H1 (cell line): ENCODE data around the gene ZBTB18.
"Not testable (repeated sequence)": the region's sequence is repeated elsewhere in the genome, so short reads cannot be mapped to it uniquely, and the experiment has no call there.

Experiments used
- CHD1 ChIP-seq: IDR thresholded peaks from 2 replicates; pipeline ENCODE4 v1.6.1; 2012; ENCODE audit warnings: low read depth, low read length, improper control_type of control experiment
- NRF1 ChIP-seq: IDR thresholded peaks from 2 replicates; pipeline ENCODE4 v1.6.1; 2011; ENCODE audit warnings: mild to moderate bottlenecking, low read depth, low read length, improper control_type of control experiment
- POLR2A ChIP-seq, 2 experiments: IDR thresholded peaks; 1 replicate in 1 of 2; 2 replicates in 1 of 2; pipeline ENCODE4 v1.6.1; 2011; ENCODE audit warnings: low read depth in 2 of 2, low read length in 2 of 2, mild to moderate bottlenecking in 2 of 2; ENCODE audit errors: control extremely low read depth in 1 of 2
- RFX5 ChIP-seq: IDR thresholded peaks from 2 replicates; pipeline ENCODE4 v1.6.1; 2011; ENCODE audit warnings: low read depth, low read length, improper control_type of control experiment, borderline replicate concordance
- TF ChIP-seq, protein P1 (sequence below), 3 experiments: IDR thresholded peaks; 1 replicate in 2 of 3; 2 replicates in 1 of 3; pipeline versions ENCODE4 v1.5.1 to v1.6.1; 2011; ENCODE audit warnings: low read length in 3 of 3, mild to moderate bottlenecking in 3 of 3, inconsistent platforms in 2 of 3, low read depth in 1 of 3, moderate library complexity in 1 of 3; ENCODE audit not compliant: insufficient read depth in 1 of 3; ENCODE audit errors: control extremely low read depth in 1 of 3

GRCh38 chr1:244046254-244046653 lies 4.8 kb upstream of the ZBTB18 start:
- TF ChIP-seq, protein P1, sequence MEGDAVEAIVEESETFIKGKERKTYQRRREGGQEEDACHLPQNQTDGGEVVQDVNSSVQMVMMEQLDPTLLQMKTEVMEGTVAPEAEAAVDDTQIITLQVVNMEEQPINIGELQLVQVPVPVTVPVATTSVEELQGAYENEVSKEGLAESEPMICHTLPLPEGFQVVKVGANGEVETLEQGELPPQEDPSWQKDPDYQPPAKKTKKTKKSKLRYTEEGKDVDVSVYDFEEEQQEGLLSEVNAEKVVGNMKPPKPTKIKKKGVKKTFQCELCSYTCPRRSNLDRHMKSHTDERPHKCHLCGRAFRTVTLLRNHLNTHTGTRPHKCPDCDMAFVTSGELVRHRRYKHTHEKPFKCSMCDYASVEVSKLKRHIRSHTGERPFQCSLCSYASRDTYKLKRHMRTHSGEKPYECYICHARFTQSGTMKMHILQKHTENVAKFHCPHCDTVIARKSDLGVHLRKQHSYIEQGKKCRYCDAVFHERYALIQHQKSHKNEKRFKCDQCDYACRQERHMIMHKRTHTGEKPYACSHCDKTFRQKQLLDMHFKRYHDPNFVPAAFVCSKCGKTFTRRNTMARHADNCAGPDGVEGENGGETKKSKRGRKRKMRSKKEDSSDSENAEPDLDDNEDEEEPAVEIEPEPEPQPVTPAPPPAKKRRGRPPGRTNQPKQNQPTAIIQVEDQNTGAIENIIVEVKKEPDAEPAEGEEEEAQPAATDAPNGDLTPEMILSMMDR (IDR thresholded peaks at IDR 0.05; ENCODE audit: control extremely low read depth in 1 of 3, insufficient read depth in 1 of 3, low read depth in 1 of 3, low read length in 3 of 3), result not testable (repeated sequence)
- TF ChIP-seq POLR2A (IDR thresholded peaks at IDR 0.05; ENCODE audit: control extremely low read depth in 1 of 2, low read depth in 2 of 2, low read length in 2 of 2); CHD1; RFX5; NRF1: not testable (repeated sequence)
